ENCODE measurements around the gene LOXHD1.

Gene LOXHD1

DNA sequence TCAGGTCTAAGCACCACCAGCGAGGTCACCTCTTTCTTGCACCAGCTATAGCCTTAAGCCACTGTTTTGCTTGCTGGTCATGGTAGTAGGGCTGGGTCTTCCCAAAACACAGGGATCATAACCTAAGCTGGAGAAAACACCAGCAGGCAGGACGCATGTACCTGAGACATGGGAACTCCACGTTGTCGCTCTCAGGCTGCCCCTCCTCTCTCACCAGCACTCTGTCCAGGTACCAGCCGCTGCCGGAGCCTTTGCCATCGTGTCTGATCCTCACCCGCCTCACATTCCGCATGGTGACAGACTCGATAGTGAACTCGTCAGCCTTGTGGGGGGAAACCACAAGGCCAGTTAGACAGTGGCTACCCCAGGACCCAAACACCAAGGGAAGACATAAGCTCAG lies 79.5 kb downstream of the LOXHD1 start:
- no peak for DNase-seq (ENCODE audit: low spot score)

DNA sequence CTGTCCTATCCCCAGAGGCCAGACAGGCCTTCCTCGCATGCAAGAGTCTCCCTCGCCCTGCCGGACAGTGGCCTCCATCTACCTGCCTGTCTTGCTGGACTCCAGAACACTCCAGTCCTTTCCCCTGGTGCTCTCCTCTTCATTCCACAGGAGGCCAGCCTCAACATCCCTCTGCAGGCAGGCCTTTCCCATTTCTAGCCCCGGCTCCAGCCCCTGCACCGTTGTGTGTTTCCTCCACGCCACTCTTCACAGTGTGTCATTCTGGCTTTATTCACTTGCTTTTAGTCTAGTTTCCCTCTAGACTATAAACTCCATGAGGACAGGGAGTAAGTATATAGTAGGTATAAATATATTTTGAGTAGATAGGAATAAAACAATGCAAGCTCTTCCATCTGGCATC lies 81.2 kb downstream of the LOXHD1 start:
- DNase-seq (ENCODE audit: low spot score), result no peak

DNA sequence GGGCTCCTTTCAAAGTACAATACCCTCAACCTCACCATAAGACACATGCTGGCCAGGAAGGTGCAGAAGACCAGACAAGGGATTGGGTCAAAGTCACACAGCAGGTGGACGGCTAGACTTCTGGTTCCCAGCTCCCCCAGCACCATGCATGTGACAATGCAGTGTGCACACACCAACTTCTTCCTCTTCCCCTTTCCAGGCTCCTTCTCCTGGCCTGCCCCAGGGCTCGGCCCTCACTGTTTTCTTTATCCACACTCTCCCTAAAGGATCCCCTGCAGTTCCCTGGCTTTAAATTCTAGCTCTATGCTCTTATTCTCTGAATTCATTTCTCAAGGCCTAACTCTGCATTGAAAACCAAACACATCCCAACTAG lies 82.3 kb downstream of the LOXHD1 start:
- DNase-seq (ENCODE audit: low spot score), result no peak

DNA sequence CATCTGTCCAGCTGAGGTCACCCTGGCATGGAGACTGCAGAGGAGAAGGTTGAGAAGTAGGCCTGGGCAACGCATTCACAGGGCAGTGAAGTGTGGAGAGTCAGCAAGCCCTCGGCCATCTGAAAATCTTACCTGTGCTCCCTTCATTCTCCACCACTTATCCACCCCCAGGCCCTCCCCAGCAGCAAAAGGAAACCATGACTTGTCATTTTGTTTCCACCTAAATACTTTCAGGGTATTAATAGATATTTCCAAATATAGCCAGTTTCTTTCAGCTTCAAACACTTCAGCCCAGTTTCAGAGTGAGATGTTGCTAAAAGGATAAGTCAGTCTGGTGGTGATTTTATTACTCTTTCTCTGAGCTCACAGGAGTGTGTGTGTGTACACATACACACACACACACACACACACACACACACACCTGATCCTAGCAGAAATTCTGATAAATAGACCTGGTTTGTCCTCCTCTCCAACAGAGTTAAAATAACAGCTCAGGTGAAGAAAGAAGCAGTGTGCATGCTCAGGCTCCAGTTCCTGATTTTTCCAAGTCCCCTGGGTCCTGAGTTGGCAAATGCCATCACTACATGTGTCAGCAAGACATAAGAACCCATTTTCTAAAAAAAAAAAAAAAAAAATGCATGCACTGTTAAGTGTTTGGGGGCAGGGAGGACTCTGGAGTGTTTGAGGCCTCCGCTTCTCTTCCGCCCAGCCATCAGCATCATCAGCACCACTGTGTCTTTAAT lies 82.8 kb downstream of the LOXHD1 start:
- no peak for DNase-seq (ENCODE audit: low spot score)

DNA sequence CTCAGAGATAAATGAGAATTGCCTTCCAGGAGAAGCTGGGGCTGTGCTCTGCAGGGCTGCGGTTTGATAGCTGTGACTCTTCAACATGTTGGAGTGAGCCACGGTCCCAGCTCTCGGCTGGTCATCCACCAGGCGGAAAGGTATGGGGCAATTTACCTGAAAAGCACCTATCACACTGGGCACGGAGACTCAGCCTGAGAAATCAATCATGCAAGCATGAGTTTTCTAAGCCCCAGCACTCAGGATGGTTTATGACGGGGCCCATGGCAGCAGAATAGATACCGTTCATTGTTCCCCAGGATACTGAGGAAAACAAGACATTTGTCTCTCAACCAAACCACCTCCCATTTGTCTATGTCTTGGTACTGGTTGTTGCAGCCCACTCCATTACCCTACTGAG lies 83.9 kb downstream of the LOXHD1 start:
- DNase-seq (ENCODE audit: low spot score), result no peak

DNA sequence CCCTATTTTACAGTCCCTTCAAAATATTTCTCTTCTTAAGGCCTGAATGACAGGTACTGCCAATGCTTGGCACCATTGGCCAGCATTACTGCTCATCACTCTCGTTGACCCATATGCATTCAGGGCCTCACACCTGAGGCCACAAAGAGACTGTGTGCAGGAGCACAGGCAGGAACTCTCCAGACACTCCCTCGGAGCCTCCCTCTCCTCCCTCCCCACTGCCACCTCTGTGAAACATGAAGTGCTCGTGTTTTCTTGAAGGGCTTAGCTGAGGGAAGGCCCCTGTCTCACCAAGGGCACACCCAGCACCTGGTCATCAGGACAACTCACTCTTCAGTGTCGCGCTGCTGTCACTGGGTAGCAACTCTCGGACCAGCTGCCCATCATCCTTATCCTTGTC lies 85.3 kb downstream of the LOXHD1 start:
- DNase-seq (ENCODE audit: low spot score), result no peak

DNA sequence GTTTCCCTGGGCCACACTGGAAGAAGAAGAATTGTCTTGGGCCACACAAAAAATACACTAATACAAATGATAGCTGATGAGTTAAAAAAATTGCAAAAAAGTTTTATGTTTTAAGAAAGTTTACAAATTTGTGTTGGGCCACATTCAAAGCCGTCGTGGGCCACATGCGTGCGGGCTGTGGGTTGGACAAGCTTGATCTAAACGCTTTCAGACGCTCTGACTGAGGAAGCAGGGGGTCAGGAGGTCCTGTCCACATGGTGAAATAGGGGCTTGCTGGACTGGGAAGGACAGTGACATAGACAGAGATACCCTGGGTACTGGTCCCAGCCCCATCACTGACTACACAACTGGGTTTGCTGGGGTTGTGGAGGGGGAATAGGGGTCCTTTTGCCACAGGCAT lies 86.4 kb downstream of the LOXHD1 start:
- no peak for DNase-seq (ENCODE audit: low spot score)

DNA sequence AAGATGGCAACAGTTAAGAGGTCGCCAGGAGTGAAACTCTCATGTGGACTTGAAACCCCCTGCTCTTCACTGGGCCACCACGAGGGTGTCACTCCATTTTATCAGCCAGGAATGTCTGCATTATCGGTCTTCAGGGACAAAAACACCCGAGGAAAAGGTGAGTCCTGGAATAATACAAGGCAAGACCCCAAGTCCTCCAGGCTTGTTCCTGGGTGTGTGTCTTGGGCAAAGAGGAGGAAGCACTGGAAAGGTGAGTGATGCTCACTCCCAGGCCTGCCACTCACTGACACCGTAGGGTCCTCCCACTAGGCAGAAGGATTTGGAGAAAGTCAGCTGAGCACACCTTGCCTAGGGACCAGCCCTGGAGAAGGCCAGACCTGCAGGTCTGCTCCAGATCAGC lies 86.9 kb downstream of the LOXHD1 start:
- DNase-seq (ENCODE audit: low spot score), result no peak

DNA sequence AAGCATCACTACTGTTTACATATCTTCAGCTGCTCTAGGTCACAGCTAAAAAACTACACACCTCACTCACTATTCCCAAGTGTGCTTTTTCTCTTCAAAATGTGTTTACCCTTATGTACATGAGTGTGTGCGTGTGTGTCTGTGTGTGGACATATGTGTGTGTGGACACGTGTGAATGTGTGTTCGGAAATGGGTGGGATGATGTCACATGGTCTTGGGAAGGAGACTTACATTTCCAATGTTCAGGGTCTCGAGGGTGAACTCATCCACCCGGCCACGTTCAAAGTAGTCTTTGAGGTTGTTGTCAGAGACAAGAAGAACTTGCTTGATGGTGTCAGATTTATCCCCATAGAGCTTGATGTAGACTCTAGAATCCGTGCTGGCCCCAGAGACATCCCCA lies 87.8 kb downstream of the LOXHD1 start:
- no peak for DNase-seq (ENCODE audit: low spot score)

DNA sequence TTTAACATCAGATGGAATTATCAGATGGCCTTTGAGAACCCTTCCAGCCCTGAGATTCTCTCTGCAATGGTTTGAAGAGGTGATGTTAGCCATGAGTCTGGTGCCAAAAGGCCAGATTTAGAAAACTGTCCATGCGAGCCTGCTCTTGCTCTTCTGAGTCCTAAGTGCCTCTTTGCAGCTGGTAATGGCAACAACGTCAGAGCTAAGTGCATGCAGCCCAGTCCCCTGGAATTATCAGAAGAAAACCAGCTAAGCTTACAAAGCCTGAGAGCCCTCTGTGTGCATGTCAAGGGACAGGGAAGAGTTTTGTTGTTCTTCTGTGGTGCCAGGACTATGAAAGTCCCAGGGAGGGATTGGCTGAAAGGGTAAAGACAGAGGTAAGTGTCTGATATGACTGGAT lies 89.8 kb downstream of the LOXHD1 start:
- DNase-seq (ENCODE audit: low spot score), result no peak

DNA sequence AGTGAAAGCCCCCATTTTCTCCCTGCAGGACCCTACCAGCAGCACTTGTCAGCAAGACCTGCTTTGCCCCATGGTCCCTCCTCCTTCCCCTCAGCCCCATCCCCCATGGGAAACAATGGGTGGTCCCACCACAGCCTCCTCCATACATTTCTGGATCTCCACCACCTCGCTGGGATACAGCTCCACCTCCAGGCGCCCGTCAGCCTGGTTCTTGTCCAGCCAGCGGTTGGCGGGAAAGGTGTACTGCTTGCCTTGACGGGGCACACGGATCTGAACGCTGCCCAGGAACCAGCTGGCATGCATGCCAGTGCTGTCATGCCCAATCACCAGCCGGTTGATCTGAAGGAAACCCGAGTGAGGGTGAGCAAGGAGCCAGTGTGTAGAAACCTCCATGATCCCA lies 90.9 kb downstream of the LOXHD1 start:
- DNase-seq (ENCODE audit: low spot score), result no peak

DNA sequence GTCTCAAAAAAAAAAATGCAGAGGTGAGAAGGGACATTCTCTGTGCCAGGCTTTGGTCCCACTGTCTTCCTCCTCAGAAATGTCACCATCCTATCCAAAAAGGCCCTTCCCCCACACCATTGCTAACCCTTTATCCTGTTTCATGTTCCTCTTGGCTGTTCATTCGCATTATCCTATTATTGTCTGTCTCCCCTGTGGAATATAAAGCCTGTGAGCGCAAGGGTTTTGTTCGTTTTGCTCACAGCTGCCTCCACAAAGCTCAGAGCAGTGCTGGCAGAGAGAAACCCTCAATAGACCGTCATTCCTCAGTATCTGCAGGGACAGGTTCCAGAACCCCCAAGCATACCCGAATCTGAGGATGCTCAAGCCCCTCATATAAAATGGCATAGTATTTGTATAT lies 91.8 kb downstream of the LOXHD1 start:
- DNase-seq (ENCODE audit: low spot score), result no peak

DNA sequence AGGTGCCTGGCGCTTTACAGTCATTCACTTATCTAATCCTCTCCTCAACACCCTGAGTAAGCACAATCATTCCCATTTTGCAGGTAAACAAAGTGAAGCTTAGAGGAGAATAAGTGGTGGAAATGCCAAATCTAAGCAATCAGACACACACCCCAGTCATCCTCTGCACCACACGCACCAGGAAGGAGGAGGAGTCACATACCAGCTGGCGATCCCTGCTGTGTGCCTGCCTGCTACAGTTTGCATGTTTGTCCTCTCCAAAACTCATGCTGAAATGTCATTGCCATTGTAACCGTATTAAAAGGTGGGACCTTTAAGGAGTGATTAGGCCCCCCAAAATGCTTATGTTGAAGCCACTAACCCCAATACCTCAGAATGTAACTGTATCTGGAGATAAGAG lies 93.7 kb downstream of the LOXHD1 start:
- DNase-seq (ENCODE audit: low spot score), result no peak

DNA sequence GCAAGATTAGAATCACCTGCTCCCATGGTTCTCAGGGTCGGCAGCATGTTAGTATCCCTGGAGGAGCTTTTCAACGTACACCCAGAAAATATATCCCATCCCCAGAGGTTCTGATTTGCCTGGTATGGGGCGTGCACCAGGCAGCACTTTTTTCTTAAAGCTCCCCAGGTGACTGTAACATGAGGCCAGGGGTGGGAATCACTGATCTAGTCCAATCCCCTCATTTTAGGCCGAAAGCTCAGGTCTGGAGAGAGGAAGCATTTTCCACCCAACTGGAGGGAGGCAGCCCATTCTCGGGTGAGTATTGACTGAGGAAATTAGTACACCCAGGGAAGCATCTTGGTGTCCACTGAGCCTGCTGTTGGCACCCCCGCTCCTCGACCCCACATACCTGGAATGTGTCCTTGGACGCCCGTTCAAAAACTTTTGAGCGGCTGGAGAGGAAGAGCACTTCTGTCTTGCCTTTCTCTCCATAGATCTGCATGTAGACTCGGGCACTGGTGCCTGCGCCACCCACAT lies 94.3 kb downstream of the LOXHD1 start:
- DNase-seq (ENCODE audit: low spot score), result no peak

DNA sequence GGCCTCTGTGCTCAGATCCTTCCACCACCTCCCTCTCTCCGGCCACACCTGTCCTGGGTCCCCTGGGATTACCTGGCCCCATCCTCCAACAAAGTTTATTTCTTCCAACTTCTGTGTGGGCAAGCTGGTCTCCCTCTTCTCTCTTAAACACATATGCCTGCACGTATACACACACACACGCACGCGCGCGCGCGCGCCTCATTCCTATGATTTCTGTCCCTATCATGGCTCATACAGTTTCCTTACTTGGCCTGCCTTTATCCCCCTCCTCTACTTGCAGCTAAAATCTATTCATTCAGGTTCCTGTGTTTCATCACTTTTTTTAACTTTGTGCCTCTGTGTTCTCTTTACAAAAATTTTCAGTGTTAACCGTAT lies 96.4 kb downstream of the LOXHD1 start:
- DNase-seq (ENCODE audit: low spot score), result no peak

DNA sequence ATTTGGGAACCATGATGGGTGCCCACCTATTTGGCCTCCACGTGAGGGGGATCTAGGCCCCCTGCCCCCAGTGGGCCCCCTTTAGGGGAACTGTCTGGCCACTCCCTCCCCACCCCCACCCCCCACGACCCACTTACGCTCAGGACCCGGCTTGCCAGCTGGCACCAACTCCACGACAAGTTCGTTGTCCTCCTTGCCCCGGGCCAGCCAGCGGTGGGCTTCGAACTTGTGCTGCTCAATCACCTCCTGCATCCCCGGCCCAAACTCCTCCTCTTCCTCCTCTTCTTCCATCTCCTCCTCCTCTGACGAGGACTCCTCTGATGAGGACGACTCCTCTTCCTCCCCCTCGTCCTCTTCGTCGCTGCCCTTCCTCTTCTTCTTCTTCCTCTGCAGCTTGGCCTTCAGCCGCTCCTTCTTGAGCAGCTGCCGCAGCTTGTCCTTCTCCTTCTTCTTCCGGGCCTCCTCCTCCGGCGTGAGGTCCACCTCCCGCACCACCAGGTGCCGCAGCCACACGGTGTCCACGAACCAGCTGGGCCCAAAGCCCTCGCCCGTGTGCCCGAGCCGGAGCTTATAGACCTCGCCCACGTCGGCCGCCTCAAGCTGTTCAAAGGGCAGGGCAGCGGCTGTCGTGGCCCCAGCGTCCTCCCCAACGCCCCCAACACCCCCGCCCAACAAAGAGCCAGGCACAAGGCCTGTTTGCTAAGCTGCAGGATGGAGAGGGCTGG lies 96.9 kb downstream of the LOXHD1 start:
- no peak for DNase-seq (ENCODE audit: low spot score)

DNA sequence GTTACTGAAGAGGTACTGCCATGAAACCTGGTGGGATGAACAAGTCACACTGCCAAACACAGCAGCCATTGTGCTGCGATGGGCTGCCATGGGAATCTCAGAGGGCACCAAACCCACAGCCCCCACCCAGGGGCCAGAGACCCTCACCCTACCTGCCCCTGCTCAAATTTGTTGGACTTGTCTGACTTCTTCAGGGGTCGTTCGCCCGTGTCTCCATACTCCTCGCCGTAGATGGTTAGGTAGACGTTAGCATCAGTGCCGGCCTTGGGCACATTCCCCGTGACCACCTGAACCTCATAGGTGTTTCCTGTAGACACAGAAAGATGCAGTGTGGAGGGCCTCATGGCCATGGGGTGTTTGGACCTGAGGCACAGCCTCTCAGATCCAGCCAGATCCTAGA lies 97.7 kb downstream of the LOXHD1 start:
- DNase-seq (ENCODE audit: low spot score), result no peak

DNA sequence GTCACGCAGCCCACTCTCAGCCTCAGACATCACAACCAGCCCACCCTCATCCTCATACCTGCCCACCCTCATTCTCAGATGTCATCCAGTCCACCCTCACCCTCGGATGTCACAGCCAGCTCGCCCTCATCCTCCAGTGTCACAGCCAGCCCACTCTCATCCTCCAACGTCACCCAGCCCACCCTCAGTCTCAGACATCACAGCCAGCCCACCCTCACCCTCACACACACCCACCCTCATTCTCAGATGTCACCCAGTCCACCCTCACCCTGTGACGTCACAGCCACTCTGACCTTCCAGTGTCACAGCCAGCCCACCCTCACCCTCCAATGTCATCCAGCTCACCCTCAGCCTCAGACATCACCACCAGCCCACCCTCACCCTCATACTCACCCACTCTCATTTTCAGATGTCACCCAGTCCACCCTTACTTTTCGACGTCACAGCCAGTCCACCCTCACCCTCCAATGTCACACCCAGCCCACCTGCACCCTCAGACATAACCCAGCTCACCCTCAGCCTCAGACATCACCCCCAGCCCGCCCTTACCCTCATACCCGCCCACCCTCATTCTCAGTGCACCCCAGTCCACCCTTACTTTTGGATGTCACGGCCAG lies 100.3 kb downstream of the LOXHD1 start:
- DNase-seq (ENCODE audit: low spot score), result no peak

DNA sequence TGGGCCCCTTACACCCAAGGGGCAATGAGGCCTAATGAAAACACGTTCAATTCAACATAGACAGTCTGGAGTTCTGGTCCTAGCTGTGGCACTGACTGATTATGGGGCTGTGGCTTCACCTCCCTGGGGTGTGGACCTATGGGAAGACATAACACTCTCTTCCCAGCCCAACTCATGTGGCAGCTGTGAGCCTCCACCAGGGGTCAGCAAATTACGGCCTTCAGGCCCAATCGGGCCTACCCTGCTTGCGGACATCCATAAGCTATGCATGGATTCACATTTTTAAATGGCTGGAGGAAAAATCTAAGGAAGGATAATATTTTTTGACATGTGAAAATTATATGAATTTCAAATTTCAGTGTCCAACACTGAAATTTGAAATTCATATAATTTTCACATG lies 101.3 kb downstream of the LOXHD1 start:
- peak; percentile 62 for DNase-seq (ENCODE audit: low spot score)

DNA sequence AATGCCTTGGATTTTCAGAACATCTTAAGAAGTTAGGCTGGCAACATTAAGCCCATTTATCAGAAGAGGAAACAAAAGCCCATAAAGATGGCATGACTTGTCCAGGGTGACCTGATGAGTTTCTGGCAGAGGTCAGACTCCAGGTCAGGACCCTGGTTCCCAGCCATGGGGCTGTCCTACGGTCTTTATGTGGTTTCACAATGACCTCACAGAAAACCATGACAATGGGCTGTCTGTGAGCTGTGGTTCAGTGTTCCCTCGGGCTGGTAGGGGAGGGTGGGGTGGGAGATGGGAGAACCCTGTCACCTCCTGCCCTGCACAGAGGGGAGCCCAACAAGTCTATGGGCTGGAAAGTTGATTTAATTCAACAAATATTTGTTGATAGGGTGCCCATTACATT lies 101.8 kb downstream of the LOXHD1 start:
- DNase-seq (ENCODE audit: low spot score), result no peak

DNA sequence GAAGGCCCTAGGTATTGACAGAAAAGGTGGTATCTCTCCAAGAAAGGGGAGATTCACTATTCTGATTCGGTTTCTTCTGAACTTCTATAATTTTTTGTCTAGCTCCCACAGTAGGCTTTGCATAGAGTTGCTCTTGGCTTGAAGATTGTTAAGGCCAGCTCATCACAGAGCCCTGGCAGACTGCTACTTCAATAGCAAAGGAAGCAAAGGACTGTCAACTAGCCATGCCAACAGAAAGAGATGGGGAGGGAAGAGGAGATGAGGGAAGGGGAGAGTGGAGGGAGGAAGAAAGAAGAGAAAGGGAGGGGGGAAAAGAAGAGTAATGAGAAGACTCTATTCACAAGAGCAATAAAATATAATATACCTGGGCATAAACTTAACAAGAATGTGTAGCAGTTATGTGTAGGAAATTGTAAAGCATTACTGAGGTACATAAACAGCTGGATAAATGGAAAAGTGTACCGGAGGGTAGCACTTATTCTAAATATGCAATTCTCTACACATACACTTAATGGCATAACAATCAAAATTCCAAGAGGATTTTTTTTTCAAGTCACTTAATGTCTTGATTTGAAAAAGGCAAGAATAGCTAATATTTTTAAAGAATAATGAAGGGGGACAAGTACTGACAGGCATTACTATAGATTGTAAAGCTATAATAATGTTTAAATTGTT lies 102.5 kb downstream of the LOXHD1 start:
- DNase-seq (ENCODE audit: low spot score), result no peak

DNA sequence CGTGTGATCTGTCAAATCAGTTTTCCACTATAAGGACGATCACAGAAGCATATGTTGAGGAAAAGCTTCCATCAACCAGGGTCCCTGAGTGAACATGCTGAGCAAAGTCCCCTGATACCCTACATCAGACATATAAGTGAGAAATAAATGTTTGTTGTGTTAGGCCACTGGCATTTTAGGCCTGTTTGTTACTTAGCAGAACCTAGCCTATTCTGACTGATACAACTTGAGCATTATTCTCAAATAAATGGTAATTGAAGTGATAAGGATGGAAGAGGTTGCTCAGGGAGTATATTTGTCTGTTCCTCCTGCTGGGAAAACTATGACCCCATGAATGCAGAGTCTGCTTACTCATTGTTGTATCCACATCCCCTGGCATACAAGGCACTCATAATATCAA lies 106.4 kb downstream of the LOXHD1 start:
- no peak for DNase-seq (ENCODE audit: low spot score)

DNA sequence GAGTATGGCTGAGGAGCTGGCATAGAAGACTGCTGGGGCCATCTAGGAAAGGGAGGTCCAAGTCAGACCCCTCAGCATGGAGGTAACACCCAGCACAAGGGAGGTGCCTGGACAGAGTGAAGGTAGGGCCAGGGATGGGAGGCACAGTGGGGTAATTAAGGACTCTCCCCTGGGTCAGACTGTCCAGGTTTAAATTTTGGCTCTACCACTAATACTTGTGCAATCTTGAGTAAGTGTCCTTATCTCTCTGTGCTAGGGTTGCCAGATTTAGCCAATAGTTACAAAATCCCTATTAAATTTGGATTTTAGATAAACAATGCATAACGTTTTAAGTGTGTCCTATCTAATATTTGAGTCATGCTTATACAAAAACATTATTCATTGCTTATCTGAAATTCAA lies 109.5 kb downstream of the LOXHD1 start:
- no peak for DNase-seq (ENCODE audit: low spot score)

Data from AG20443 (cell line).